NOMO-1 (cell line): Measurements from ENCODE around the gene CCDC158.
A peak's percentile ranks its signal among the peaks of the same experiment; 100 is the strongest.
"Not testable (repeated sequence)": the region's sequence is repeated elsewhere in the genome, so short reads cannot be mapped to it uniquely, and the experiment has no call there.

Experiments
- DNase-seq, 2 experiments: peaks; one replicate each; lab custom pipeline; 2025; ENCODE audit not compliant: unreplicated experiment in 2 of 2; lab: John Stamatoyannopoulos, UW

Gene CCDC158

DNA sequence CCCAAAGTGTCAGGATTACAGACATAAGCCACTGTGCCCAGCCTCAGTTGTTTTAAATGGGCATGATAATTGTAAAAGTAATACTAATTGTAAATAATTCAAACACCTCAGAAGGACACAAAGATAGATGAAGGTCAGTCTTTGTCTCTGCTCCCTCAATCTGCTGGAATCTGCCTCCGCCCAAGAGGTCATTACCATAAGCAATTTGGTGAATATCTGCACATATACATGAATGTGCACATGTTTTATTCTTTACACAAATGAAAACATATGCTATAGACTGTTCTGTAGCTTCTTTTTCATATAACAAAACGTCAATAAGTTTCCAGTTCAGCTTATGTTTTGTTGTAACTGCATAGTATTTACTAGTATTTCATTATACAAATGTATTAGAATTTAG lies 107.4 kb downstream of the CCDC158 start:
- DNase-seq, result no peak

DNA sequence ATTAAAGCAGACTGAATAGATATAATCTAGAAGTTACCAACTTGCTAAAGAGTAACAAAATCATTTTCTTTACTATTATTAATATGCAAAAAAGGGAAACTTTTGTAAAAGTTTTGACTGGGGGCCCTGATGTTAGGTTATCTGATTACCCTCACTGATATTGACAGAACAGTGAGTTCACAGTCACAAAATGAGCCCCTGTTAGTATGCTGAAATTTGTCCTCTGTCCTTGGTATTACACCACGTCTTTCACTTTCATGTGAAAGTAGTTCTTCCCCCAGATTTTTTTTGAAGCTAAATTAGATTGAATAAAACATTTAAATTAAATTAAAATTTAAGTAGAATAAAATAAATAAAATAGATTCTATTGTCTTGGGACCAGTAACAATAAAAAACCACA lies 108.5 kb downstream of the CCDC158 start:
- no peak for DNase-seq

DNA sequence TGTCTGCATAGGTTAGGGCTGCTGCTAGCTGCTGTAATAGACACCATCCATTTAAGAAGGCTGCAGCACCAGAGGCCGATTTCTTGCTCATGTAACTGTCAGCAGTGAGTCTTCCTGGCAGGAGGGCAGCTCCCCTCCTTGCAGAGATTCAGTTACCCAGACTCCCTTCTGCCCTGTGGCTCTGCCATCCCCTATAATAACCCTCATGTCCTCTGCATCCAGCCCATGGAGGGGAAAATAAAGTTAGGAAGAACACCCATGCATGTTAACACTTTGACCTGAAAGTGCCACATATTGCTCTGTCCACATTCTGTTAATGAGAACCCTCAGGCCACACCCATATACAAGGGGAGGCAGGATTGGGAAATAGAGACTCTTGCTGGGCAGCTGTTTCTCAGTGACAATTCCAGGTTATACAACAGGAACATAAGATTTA lies 109.0 kb downstream of the CCDC158 start:
- DNase-seq, result peak; percentile 6 to 11

DNA sequence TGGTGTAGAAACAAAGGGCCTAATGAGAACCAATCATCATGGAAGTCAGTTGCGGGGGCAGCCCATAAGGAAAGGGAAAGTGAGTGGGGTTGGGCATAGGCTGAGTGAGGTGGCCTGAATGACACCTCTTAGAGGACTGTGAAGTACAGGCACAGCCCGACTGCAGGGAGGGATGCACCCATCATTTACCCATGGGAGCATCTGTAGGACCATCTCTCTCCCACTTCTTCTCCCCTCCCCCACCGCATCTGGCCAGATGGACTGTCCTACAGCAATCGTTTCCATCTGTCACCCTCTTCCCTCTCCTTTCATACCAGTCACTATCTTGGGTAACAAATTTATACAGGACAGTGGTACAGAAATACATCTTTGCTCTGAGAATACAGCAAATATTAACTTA lies 110.3 kb downstream of the CCDC158 start:
- no peak for DNase-seq

DNA sequence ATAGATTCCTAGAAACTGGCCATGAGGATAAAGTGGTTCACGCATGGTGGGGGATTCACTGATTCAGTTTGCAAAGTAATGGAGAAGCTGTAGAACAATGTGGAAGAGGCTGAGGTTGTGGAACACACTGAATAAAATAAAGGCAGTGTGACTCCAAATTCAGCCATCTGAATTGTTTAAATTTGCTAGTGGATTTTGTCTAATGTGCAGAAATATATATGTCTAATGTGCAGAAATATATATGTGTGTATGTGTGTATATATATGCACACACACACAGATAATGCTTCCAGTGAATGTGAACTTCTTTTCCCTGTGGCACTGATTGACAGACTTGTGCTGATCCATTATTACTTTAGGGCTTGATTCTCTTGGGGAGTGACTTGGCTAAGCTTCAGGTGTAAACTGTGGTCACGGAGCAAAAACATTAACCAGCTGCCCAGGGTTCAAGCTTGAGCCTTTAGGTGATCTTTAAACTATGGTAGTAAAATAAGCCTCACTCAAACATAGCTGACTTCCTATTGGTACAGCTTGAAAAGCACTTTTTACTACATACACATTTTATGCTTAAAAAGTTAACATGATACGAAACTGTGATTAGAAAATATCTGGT lies 110.9 kb downstream of the CCDC158 start:
- no peak for DNase-seq

- DNase-seq, result no peak
These were observed 112.4 kb downstream of the CCDC158 start for GRCh38 chr4:76308548-76308947.

- no peak for DNase-seq
These were observed 113.3 kb downstream of the CCDC158 start for GRCh38 chr4:76307660-76308014.

- peak; percentile 34 to 56 for DNase-seq
These were observed 113.9 kb downstream of the CCDC158 start for GRCh38 chr4:76306882-76307659.

DNA sequence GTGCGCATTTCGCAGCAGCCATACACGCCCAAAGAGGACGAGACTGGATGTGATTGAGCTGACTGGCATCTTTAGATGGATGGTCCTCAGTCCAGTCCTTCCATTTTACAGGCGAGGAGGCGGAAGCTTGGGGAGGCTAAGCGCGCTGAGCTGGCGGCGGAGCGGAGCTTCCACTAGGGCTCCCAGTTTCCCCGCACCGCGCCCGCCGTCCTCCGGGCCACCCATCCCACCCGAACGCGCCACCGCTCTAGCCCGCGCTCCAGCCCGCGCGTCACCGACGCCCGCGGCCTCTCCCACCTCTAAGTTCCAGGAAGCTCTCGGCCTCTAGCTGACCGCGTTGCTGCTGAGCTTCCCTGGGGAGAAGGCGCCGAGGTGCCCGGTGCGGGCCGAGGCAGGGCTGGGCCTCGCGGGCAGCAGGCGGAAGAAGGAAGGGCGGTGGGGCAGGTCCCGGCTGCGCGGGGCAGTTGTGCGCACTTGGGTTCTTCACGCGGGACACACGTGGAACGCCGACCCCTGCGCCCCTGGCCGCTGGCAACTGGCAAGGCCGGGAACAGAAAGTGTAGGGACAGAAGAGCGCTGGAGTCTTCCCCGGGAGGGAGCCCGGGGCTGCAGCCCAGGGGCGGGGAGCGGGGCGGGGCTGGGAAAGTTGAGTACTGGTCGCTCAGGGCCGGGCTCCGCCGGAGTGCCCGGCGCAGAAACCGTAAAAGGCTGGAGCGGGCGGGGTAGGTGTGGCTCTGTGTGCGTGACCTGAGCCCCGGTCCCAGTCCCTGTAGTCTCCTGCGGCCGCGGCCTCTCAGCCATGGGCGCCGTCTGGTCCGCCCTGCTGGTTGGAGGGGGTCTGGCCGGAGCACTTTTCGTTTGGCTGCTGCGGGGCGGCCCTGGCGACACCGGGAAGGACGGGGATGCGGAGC lies 114.7 kb downstream of the CCDC158 start, which contains the start of gene STBD1:
STBD1 (plus strand) TSS at position 763 of the 911 bp plus-strand sequence; CDS start at position 800, 37 bp downstream.
- DNase-seq, result peak; percentile 59 to 60

GRCh38 chr4:76305033-76305687 lies 115.8 kb downstream of the CCDC158 start:
- peak in 1 of 2 experiments; percentile 2 for DNase-seq

GRCh38 chr4:76302826-76303438 lies 118.0 kb downstream of the CCDC158 start:
- DNase-seq, result peak; percentile 54

- no peak for DNase-seq
These were observed 119.2 kb downstream of the CCDC158 start for GRCh38 chr4:76301775-76302162.

DNA sequence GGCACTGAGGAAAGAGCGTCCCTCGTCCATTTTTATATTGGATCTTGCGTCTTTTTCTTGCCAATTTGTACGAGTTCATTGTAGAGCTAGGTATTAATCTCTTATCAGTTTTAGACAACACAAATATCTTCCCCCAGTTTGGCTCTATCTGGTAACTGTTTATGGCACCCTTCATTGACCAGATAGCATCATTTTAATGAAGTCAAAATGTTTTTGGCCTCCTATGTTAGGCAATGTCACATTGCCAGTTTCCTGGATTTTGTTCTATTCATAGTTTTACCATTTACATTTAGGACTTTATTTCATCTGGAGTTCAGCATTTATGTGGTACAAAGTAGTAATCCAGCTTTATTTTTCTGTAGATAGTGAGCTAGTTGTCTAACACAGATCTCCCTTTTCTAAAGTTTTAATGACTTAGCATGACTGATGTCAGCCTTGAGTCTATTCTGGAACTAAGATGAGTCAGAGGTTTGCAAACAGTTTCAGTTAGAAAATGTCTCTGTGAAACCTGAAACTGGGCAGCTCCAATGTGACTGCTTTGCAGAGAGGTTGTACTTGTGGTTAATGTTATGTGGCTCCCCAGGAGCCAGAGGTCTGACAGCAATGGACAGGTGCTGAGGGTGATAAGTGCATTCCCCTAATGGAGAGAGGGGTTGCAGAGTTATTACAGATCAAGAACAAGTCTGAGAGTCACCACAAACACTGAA lies 119.7 kb downstream of the CCDC158 start:
- DNase-seq, result peak; percentile 33 to 92

DNA sequence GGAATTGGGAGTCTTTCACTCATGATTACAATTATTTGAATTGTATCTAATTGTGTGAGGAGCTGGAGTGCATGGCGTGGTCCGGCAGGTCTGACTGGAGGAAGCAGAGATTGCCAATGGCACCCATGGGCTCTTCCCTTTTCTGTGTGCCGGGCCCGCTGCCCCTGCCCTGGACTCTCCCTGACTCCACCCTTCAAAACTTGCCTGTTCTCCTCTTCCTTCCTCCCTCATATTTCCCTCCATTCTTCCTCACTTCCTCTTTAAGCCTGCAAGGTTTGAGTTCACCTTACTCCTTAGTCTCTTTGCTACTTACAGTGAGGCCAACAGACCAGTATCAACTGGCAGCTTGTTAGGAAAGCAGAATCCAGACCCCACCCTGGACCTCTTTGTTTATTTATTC lies 120.9 kb downstream of the CCDC158 start:
- peak; percentile 2 to 11 for DNase-seq

DNA sequence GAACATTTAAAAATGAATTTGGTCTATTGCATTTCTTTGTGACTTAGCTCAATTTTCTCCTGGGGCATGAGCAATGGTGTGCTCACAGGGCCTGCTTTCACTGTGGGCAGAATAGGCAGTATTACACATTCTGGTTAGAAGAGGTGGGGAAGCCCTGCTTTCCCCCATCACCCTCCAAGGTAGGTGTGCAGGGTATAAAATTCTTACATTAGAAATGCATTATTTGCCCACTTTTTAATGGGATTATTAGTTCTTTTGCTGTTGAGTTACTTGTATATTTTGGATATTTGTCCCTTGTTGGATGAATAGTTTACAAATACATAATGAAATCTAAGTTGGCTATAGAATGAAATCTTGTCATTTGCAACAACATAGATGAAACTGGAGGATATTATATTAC lies 122.7 kb downstream of the CCDC158 start:
- DNase-seq, result no peak

DNA sequence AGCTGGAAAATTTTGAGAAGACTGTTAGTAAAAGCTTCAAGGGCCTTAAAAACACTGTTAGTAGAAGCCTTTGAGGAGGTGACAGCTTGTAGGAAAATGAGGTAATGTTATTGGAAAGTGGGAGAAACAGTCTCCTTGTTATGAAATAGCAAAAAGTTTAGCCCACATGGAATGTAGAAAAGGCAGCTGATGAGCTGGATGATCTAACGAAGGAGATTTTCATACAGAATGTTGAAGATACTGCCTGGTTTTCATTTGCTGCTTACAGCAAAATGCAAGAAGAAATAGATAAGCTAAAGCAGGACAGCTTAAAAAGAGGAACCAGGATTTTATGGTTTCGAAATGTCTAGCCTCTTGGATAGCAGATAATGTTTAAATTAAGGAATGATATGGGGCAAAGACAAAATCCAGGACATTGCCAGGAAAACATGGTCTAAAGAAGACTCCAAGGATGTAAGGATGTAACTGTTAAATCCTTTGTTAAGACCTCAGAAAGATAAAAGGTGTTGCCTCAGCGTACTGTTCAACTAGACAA lies 124.6 kb downstream of the CCDC158 start:
- DNase-seq, result peak; percentile 0 to 50

GRCh38 chr4:76293772-76294171 lies 127.2 kb downstream of the CCDC158 start:
- no peak for DNase-seq

DNA sequence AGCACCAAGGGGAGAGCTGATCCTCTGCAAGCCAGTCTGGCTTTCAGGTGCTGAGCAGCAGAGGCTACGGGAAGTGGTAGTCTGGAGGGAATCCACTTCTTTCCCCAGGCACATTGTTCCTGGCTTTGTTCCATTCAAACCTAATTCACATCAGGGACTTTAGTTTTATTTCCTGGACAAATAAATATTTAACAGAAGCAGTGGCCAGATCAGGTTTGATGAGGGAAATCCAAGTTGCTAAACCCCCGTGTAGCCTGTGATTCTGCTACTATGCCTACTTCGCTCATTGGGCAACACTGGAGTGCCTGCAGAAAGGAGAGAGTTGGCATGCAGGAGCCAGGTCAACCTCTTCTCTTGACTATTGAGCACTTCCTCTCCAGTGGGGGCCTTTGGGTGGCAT lies 128.2 kb downstream of the CCDC158 start:
- no peak for DNase-seq

GRCh38 chr4:76287811-76288210 lies 133.1 kb downstream of the CCDC158 start:
- DNase-seq, result not testable (repeated sequence)
